ENCODE results near the gene TUBG1. TPM values are rescaled to one million over a fixed set of nuclear protein-coding genes. Genes with fewer than 3 reads are reported as not detected.

TUBG1 gene
- total RNA-seq, 1 donor from 2014 or later = 12.1 TPM

- TF ChIP-seq CTCF (IDR thresholded peaks at IDR 0.05; ENCODE audit: insufficient read depth, low read length, severe bottlenecking) = no peak
- H3K27me3 ChIP-seq (ENCODE audit: control insufficient read depth, insufficient read depth, low read length) = no peaks in the 10 kb centered on the region
- FAIRE-seq (no peak), DNase-seq (ENCODE audit: low read depth) (no peak)
- no peaks in the 10 kb centered on the region for H3K36me3 ChIP-seq (ENCODE audit: control insufficient read depth, insufficient read depth, low read length)
- no peak overlapping the region for H3K4me3 ChIP-seq (ENCODE audit: low read depth, low read length)
Measured at GRCh38 chr17:42647778-42648177, 38.3 kb downstream of the TUBG1 start.

GRCh38 chr17:42651392-42651791 lies 41.9 kb downstream of the TUBG1 start:
- no peaks in the 10 kb centered on the region for H3K36me3 ChIP-seq (ENCODE audit: control insufficient read depth, insufficient read depth, low read length)
- DNase-seq (ENCODE audit: low read depth) (peak; percentile 23), FAIRE-seq (no peak)
- TF ChIP-seq CTCF (IDR thresholded peaks at IDR 0.05; ENCODE audit: insufficient read depth, low read length, severe bottlenecking) = no peak
- H3K4me3 ChIP-seq (ENCODE audit: low read depth, low read length) = no peak overlapping the region
- no peaks in the 10 kb centered on the region for H3K27me3 ChIP-seq (ENCODE audit: control insufficient read depth, insufficient read depth, low read length)

GRCh38 chr17:42653179-42654124 lies 44.0 kb downstream of the TUBG1 start:
- Histone ChIP-seq H3K36me3 (ENCODE audit: control insufficient read depth, insufficient read depth, low read length) (no peaks in the 10 kb centered on the region), H3K4me3 (ENCODE audit: low read depth, low read length) (peak overlapping the region; percentile 12), H3K27me3 (ENCODE audit: control insufficient read depth, insufficient read depth, low read length) (no peaks in the 10 kb centered on the region)
- FAIRE-seq (no peak), DNase-seq (ENCODE audit: low read depth) (no peak)
- no peak for TF ChIP-seq CTCF (IDR thresholded peaks at IDR 0.05; ENCODE audit: insufficient read depth, low read length, severe bottlenecking)

DNA sequence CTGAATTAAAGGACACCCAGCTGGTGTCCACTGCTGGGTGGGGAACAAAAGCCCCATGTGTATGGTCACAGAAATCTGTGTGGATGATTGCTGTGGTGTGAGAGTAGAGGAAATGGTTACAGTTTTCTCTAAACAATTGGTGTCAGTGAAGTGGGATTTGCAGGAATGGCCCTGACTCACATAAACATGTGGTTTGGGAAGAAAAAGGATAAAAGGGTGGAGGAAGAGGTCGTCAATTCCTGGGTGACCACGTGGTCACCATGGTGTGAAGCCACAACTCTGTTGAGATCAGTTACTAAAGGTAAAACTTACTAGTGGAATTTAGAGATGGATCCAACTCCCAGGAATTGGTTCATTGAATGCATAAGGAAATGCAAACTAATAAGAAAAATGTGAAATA lies 46.0 kb downstream of the TUBG1 start:
- Histone ChIP-seq H3K36me3 (ENCODE audit: control insufficient read depth, insufficient read depth, low read length) (no peaks in the 10 kb centered on the region), H3K4me3 (ENCODE audit: low read depth, low read length) (no peak overlapping the region), H3K27me3 (ENCODE audit: control insufficient read depth, insufficient read depth, low read length) (no peaks in the 10 kb centered on the region)
- DNase-seq (ENCODE audit: low read depth) (no peak), FAIRE-seq (no peak)
- no peak for TF ChIP-seq CTCF (IDR thresholded peaks at IDR 0.05; ENCODE audit: insufficient read depth, low read length, severe bottlenecking)

GRCh38 chr17:42657824-42658588 lies 48.5 kb downstream of the TUBG1 start:
- Histone ChIP-seq H3K36me3 (ENCODE audit: control insufficient read depth, insufficient read depth, low read length) (peaks cover 2% of the 10 kb centered on the region), H3K27me3 (ENCODE audit: control insufficient read depth, insufficient read depth, low read length) (no peaks in the 10 kb centered on the region), H3K4me3 (ENCODE audit: low read depth, low read length) (no peak overlapping the region)
- TF ChIP-seq CTCF (IDR thresholded peaks at IDR 0.05; ENCODE audit: insufficient read depth, low read length, severe bottlenecking) = no peak
- DNase-seq (ENCODE audit: low read depth) (no peak), FAIRE-seq (no peak)

All from bronchial epithelial cell (primary cell).